NCI-H2029 (cell line): ENCODE results near the gene AKT2.
"Not testable (repeated sequence)": the region's sequence is repeated elsewhere in the genome, so short reads cannot be mapped to it uniquely, and the experiment has no call there.

Experiments
- DNase-seq: peaks from one replicate; lab custom pipeline; 2025; lab: John Stamatoyannopoulos, UW

Gene AKT2

DNA sequence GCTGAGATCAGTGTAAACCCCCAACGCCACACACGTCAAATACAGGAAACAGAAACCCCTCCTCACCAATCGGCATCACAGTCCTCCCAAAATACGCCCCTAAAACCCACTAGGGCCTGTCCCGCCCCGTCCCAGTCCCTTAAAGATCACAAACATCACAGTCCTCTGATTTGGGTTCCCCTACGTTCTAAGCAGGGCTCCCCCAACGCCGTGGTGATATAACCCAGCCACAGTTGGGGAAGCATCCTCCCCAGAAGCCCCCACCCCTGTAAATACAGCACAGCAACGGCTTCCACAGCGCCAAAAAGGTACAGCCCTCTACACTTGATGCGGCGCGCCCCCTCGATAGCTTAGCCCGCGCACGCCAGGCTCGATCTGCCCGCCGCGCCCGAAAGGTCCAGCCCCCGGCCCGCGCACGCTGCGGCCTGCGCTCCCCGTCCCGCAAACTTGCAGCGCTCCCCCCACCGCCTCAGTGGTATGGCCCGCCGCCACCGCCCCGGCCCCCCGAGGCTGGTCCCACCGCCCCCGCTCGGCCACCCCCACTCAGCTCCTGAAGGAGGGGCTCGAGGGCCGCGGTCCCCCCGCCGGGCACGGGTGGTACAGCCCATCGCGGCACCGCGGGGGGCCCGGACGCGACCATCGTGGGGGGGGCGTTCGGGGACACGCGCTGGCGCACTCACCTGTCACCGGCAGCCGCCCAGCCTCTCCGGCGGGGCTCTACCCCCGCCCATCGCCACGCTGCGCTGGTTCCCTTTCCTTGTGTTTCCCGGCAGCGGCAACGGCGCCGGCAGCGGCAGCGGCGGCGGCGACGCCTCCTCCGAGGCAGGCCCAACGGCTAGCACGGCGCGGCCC is at the start of gene AKT2:
Gene AKT2 (minus strand): TSS at position 845 of the 852 bp plus-strand sequence. CDS start 20,078 bp downstream, outside the sequence.
- DNase-seq, result no peak

DNA sequence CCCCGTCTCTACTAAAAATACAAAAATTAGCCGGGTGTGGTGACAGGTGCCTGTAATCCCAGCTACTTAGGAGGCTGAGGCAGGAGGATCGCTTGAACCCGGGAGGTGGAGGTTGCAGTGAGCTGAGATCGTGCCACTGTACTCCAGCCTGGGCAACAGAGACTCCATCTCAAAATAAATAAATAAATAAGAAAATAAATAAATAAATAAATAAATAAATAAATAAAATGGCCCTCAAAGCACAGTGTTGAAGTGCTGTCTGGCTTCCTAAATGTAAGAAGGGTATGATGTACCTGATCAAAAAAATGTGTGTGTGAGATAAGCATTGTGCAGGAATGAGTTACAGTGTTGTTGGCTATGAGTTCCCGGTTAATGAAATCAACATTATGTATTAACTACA is 47.9 kb upstream of the AKT2 start:
- DNase-seq, result not testable (repeated sequence)

DNA sequence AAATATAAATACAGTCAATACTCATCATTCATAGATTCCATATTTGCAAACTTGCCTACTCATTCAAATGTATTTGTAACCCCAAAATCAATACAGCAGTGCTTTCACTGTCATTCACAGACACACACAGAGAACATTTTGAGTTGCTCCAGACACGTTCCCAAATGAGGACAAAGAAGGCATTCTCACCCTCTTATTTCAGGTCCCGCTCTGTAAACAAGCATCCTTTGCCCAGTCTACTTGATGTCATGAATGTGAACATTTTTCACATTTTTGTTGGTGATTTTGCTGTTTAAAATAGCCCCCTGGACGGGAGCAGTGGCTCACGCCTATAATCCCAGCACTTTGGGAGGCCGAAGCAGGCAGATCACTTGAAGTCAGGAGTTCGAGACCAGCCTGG is 47.5 kb upstream of the AKT2 start:
- DNase-seq, result no peak

DNA sequence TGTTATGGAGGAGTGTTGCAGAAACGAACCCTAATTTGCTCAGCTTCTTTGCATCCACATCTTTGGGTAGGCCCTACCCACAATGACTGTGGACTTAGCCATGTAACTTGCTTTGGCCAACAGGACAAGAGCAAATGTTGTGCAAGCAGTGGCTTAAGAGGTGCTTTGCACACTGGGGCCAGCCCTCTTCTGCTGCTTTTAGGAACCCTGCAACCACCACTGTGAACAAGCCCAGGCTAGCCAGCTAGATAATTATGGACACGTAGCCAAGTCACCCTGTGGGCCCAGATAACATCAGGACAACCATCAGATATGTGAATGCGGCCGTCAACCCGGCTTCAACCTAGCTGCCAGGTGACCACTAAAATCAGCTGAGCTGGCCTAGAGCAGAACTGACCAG is 45.9 kb upstream of the AKT2 start:
- no peak for DNase-seq

DNA sequence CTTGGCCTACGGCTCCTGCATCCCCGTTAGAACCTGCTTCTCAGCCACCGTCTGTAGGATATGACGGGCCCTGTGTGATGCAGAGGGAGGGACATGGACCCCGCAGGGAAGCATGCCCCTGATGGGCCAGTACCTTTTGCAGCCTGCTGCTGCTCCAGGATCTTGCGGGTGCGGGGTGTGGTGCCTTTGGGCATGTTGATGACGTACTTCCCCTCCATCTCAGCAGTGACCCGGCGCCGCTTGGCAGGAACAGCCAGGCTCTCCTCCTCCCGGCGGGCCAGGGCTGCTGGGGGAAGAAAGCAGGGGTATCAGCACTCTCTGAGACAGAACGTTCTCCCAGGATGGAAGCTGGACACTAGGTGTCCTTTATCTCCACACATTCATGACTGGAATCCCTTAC is 41.1 kb upstream of the AKT2 start:
- no peak for DNase-seq

DNA sequence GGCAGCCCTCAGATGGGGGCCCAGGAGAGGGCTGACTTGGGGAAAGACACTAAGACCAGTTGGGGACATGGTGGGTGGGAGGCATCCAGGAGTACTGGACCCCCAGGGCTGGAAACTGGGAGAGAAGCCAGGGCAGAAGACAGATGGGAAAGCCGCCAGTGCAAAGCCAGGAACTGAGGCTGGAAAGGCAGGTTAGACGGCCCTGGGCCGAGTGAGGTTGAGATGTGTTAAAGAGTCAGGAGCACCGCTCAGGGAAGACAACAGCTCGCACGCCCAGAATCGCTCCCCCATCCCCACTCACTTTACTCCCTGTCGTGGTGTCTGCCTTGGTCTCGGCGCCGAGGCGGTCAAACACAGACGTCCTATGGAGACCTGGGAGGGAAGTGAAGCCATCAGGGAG is 38.6 kb upstream of the AKT2 start:
- no peak for DNase-seq

DNA sequence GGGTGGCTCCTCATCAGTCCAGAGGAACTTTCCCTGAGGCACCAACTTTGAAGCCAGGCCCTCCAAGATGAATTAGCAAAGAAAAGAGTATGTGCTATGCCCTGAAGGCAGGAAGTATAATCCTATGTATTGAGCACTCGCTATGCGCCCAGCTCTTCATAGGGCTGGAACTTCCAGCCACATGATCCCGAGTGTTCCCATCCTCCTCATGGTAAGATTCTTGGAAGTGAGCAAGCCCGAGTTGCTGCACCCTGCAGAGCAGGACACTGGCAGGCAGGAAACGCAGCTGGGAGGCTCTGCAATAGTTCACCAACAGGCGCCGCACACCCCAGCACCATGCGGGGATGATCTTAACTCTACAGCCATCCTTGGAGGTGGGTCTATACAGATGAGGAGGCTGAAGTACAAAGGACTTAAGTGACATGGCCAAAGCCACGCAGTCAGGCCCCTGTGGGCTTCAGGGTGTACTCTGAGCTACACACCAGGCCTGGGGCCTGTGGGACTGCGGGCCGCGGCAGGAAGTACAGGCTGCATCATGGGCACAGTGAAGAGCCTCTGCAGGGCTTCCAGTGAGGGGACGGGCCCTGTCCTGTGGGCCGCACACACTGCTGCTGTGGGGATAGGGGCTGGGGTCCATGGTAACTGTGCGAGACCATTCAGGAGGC is 37.9 kb upstream of the AKT2 start:
- no peak for DNase-seq

DNA sequence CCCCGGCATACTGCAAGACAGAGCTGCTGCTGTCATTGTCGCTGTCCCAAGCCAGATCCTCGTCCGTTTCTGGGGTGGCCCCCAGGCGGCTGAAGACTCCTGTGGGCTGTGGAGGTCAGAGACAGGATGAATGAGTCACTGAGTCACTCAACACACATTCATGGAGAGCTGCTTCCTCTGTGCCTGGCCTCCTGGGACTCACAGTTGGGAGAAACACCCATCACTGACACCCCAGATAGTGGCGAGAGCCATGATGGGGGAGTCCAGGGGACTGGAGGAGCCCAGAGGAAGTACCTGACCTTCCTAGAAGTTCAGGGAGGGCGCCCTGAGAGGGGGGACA is 37.1 kb upstream of the AKT2 start:
- no peak for DNase-seq

DNA sequence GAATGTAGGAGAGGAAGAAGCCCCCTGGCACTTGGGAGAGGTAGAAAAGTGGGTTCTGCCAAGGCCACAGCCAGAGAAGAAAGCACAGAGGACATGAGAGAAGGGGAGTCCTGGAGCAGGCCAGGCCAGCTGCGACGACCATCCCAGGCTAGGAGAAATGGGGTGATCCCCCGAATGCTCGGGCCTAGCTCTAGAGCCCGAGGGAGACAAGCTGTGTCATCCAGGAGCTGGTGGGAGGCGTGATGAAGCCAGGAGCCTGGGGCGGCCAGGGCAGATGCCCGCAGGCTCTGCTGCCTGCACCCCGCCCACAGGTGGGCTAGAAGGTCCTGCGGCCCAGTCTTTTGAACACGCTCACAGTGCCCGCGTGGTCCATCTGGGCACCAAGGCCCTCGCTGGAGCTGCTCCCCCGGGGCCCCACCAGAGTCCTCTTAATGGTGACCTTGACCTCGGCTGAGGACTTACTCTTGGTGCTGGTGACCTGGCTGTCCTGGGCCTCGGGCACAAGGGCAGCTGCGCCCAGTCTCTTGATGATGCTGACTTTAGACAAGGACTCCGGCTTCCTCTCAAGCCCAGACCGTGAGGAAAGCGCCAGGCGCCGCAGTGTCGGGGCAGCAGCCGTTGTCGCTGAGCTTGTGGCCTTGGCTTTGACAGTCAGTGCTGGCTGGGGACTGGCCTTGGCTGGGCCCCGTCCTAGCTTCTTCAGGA is 36.6 kb upstream of the AKT2 start:
- no peak for DNase-seq

DNA sequence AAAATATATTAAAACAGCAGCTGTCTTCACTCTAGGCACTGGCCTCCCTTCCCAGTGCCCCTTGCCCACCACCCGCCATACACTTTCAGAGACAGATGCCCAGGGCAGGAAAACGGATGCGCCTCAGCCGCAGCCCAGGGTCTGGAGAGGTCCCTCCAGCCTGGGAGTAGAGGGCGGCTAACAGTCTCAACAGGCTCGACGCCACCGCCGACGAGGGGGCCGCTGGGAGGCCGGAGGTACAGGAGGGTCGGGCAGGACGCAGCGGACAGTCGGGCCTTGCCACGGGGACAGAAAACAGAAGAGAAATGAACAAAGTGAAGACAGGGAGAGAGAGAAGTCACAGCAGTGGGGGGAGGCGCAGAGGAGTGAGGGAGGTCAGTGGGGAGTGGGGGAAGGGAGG is 35.9 kb upstream of the AKT2 start:
- no peak for DNase-seq

DNA sequence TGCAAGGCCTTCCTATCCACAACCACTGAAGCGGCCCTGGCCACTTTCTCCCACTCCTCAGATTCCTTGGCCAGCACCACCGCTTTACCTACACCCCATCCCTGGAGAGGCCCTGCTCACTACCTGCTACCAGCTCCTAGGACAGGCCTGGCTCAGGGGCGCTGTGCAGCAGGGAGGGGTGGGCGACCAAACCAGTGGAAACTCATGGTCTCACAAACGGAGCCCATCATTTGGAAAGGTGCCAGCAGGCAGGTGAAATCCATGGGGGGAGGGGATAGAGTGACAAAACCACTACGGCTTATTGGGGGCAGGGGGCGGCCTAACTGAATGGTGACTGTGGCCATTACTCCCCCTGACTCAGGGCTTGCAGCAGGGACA is 35.4 kb upstream of the AKT2 start:
- DNase-seq, result no peak

DNA sequence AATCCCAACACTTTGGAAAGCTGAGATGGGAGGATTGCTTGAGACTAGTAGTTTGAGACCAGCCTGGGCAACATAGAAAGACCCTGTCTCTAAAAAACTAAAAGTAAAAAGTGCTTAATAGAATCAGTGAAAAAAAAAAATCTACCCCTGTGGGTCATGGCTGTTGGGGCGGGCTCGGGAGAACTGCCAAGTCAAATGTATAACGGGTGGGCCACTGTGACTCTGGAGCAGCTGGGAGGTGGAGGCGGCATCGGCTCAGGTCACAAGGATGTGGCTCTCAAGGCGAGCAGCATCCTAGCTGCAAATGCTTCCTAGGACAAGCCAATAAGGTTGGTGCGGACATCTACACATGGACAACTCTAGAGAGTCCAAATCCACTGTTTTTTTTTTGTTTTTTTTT is 32.2 kb upstream of the AKT2 start:
- DNase-seq, result no peak

DNA sequence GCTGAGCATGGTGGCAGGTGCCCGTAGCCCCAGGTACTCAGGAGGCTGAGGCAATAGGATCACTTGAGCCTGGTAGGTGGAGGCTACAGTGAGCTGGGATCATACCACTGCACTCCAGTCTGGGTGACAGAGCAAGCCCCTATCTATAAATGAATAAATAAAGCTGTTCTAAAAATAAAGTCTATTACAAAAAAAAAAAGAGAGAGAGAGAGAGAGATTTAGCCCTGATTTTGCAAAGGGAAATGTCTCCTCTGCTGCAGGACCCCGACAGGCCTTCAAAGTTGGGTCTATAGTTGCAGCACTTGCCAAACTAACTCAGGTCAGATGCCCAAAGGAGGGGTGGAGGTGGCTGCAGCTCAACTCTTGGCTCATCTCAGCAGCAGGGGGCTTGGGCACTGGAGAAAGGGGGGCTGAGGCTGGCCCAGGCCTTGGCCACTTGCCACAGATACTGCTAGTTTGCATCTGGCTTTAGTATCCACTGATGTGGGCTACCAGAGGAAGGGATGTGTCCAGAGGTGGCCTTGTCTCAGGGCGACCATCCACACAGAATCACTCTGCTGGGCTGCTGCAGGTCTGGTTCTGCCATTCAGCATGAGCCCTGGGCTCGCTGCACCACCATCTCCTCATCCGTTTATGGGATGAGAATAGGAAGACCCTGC is 30.8 kb upstream of the AKT2 start:
- no peak for DNase-seq

DNA sequence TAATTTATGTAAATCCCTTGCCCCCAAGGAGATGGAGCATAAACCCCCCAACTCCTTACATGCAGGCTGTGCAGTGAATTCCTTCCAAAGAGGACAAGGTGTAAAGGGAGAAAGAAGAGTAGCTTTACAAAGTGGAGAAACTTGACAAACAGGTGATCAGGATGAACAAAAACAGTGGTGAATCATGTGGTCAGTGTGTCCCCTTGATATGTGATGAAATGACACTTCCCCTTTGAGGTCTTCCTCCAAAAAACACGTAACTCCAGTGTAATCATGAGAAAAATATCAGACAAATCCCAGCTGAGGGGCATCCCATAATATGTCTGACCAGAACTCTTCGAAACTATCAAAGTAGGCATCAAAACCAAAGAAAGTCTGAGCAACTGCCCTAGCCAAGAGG is 29.5 kb upstream of the AKT2 start:
- DNase-seq, result no peak

DNA sequence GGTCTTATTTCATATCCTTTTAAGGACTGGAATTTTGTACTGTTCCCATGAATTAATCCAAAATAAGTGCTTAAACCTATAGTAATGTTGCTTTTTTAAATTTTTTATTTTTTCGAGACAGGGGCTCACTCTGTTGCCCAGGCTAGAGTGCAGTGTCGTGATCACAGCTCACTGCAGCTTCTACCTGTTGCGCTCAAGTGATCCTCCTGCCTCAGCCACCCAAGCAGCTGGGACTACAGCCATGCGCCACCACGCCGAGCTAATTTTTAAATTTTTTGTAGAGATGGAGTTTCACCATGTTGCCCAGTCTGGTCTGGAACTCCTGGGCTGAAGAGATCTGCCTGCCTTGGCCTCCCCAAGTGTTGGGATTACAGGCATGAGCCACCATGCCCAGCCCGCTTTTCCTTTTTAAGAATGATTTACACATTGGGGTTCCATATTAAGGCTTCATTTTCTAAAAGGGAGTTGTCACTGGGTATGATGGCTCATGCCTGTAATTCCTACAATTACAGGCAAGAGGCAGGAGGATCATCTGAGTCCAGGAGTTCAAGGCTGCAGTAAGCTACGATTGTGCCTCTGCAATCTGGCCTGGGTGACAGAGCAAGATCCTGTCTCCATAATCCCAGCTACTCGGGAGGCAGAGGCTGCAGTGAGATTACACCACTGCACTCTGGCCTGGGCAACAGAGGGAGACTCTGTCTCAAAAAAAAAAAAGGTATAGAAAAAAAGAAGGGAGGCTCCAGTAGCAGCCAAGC is 28.3 kb upstream of the AKT2 start:
- DNase-seq, result no peak

DNA sequence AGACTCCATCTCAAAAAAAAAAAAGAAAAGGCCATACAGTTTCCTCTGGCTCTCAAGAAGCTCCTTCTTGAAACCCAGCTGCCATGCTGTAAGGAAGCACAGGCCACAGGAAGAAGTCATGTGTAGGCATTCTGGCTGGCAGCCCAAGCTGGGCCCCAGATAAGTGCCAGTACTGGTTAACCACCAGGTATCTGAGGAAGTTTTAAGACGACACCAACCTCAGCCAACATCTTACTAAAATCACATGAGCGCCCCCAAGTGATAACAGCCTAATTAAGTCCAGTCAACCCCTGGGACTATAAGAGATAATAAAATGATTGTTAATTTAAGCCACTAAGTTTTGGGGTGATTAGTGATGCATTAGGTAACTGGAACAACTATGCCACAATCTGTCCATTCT is 27.4 kb upstream of the AKT2 start:
- no peak for DNase-seq

DNA sequence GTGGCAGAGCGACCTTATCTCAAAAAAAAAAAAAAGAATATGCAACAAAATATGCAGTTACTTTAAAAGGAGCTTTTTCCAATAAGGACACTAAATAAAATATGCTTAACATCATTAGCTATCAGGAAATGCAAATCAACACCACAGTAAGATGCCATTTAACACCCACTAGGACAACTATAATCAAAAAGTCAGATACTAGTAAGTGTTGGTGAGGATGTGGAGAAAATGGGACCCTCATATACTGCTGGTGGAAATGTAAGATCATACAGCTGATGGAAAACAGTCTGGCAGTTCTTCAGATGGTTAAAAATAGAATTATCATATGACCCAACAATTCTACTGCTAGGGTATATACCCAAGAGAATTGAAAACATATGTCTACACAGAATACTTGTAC is 24.5 kb upstream of the AKT2 start:
- DNase-seq, result no peak

DNA sequence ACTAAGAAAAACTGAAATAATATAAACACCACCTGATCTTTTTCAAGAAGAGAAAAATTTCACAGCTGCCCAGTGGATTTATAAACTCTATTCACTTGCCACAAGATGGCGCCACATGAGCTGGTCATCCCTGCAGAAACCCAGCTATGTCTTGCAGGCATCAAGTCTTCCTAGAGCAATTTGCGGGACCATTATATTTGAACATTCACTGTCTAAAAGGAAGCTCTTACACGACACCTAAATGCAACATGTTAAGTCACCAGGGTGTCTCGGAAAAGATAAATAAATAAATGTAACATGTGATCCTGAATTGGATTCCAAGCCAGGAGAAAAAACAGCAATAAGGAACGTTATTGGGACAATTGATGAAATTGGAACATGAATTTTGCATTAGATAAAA is 20.3 kb upstream of the AKT2 start:
- DNase-seq, result peak; percentile 68

DNA sequence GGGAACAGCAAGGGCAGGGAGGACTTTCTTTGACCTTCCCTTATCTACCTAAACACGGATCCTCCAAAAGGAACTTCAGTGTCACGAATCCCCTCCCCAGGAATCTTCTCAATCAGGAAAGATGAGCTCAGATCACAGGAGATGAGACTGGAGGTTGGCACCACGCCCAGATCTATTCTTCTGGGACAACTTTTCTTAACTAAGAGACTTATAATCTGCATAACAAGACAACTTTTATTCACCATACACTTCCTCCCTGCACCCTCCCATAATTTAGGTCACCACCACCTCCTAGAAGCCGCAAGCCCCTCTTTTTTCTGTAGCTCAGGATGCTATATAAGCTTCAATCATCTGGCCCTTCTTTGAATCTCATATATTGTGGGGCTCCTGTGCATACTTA is 19.2 kb upstream of the AKT2 start:
- DNase-seq, result no peak

DNA sequence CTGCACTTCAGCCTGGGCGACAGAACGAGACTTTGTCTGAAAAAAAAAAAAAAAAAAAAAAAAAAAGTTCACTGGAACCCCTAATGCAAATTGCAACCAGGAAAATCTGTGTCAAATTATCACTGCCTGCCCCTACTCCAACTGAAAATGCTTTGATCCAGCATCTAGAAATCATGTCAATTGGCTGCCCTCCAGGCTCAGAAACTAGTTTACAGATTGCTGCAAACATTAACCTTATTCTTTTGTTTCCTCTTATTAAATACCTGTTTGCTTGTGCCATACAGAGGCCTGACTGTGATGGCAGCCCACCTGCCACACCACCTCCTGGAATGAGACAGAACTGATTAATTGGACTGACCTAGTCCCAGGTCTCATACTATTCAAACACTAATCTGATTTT is 18.6 kb upstream of the AKT2 start:
- DNase-seq, result no peak

DNA sequence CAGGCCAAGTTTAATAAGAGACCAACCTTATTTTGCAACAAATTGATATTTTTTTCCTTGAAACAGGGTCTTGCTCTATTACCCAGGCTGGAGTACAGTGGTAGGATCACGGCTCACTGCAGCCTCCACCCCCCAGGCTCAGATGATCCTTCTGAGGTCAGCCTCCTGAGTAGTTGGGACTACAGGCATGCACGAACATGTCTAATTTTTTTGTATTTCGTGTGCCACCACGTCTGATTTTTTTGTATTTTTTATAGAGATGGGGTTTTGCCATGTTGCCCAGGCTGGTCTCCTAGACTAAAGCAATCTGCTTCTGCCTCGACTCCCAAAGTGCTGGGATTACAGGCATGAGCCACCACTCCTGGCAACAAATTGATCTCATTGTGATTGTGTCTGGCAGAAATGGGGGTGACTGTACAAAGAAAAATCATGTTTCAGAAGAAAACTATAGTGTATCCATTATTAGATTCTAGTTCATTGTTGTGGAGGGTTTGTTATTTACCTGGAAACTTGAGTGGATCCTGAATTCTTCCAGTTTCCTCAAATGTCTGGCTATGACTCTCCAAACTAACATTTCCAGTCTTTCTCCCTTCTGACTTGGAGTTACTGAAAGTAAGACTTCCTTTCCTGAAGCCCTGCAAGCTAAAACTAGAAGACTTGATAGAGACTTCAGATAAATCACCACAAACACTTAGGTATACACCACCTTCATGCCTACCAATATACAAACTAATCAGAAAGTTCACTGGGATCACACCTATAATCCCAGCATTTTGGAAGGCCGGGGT is 17.3 kb upstream of the AKT2 start:
- no peak for DNase-seq
